IMR-90 (cell line): ENCODE measurements around the gene ARHGEF4. TPM values are rescaled to one million over a fixed set of nuclear protein-coding genes. Genes with fewer than 3 reads are reported as not detected.

Experiments used
- ATAC-seq: fragments of 200-7000 bp; cut with Tn5 transposase; 2 replicates; pipeline ENCODE4 v1.9.1; 2020; ENCODE audit warnings: low read depth, mild to moderate bottlenecking, moderate library complexity
- BruUV-seq: library from RNA; stranded (reverse); fragments of 400-500 nt; replicated peaks from 2 replicates; lab custom pipeline; 2021; lab: Mats Ljungman, UMichigan
- CTCF ChIA-PET: fragments of 300-600 bp; formaldehyde crosslinking; extraction: SDS; loops from one replicate; lab custom pipeline; 2021; ENCODE audit warnings: antibody characterized with exemption; lab: Yijun Ruan, JAX
- POLR2A ChIA-PET: fragments of 300-600 bp; sonication (Branson Sonifier 250); formaldehyde crosslinking; loops from one replicate; lab custom pipeline; 2022; ENCODE audit warnings: antibody characterized with exemption; ENCODE audit not compliant: unreplicated experiment; lab: Charles Lee
- DNase-seq: peaks from one replicate; pipeline ENCODE4 v3.0.0; 2013
- H2AFZ ChIP-seq: replicated peaks from 2 replicates; pipeline ENCODE3; 2013; ENCODE audit warnings: low read length, mild to moderate bottlenecking; ENCODE audit not compliant: poor library complexity
- H2AK5ac ChIP-seq: 2 replicates; pipeline ENCODE4 v1.6.1; 2013; ENCODE audit warnings: low read depth, low read length, inconsistent platforms
- H2AK9ac ChIP-seq: replicated peaks from 2 replicates; pipeline ENCODE3; 2013; ENCODE audit warnings: mild to moderate bottlenecking, low read depth, low read length, moderate library complexity; ENCODE audit not compliant: poor library complexity
- H2BK120ac ChIP-seq: 2 replicates; pipeline ENCODE4 v1.6.1; 2013; ENCODE audit warnings: low read depth, low read length, inconsistent platforms
- H2BK15ac ChIP-seq: 3 replicates; pipeline ENCODE4 v1.6.1; 2013; ENCODE audit warnings: low read depth, low read length, inconsistent platforms
- H2BK20ac ChIP-seq: 2 replicates; pipeline ENCODE4 v1.6.1; 2013; ENCODE audit warnings: low read depth, mild to moderate bottlenecking, inconsistent platforms, low read length, moderate library complexity
- H2BK5ac ChIP-seq: 2 replicates; pipeline ENCODE4 v1.6.1; 2013; ENCODE audit warnings: mild to moderate bottlenecking, low read depth, low read length, inconsistent platforms; ENCODE audit not compliant: poor library complexity, severe bottlenecking
- H3K14ac ChIP-seq: replicated peaks from 2 replicates; pipeline ENCODE4 v1.6.1; 2013; ENCODE audit warnings: low read depth, low read length, inconsistent platforms
- H3K18ac ChIP-seq: 2 replicates; pipeline ENCODE4 v1.6.1; 2013; ENCODE audit warnings: low read depth, low read length, control low read depth
- H3K23ac ChIP-seq: 2 replicates; pipeline ENCODE4 v1.6.1; 2013; ENCODE audit warnings: low read depth, low read length, inconsistent platforms
- H3K27ac ChIP-seq: 2 replicates; pipeline ENCODE4 v1.5.1; 2013; ENCODE audit warnings: mild to moderate bottlenecking, control low read depth, low read length; ENCODE audit not compliant: insufficient read depth
- H3K27me3 ChIP-seq: 2 replicates; pipeline ENCODE4 v1.6.1; 2013; ENCODE audit warnings: low read length; ENCODE audit not compliant: control insufficient read depth, insufficient read depth
- H3K36me3 ChIP-seq: 2 replicates; pipeline ENCODE4 v1.6.1; 2013; ENCODE audit warnings: low read length, mixed read lengths; ENCODE audit not compliant: control insufficient read depth, insufficient read depth
- H3K4ac ChIP-seq: 2 replicates; pipeline ENCODE4 v1.6.1; 2013; ENCODE audit warnings: low read depth, low read length, inconsistent platforms
- H3K4me1 ChIP-seq: 2 replicates; pipeline ENCODE4 v1.6.1; 2013; ENCODE audit warnings: low read length, mixed read lengths; ENCODE audit not compliant: control insufficient read depth, insufficient read depth
- H3K4me2 ChIP-seq: 2 replicates; pipeline ENCODE4 v1.6.1; 2013; ENCODE audit warnings: low read depth, mild to moderate bottlenecking, control low read depth, low read length, moderate library complexity
- H3K4me3 ChIP-seq: 2 replicates; pipeline ENCODE4 v1.5.1; 2013; ENCODE audit warnings: low read depth, mild to moderate bottlenecking, control low read depth, low read length, moderate library complexity; ENCODE audit not compliant: insufficient read depth
- H3K56ac ChIP-seq: 2 replicates; pipeline ENCODE4 v1.6.1; 2013; ENCODE audit warnings: low read length, inconsistent platforms; ENCODE audit not compliant: insufficient read depth; ENCODE audit errors: extremely low read depth
- H3K79me1 ChIP-seq, 2 experiments: 2 replicates each; pipeline ENCODE4 v1.6.1; 2013; ENCODE audit warnings: low read length in 2 of 2, inconsistent platforms in 1 of 2, low read depth in 1 of 2
- H3K9ac ChIP-seq: 2 replicates; pipeline ENCODE4 v1.6.1; 2013; ENCODE audit warnings: low read depth, low read length, control low read depth
- H3K9me1 ChIP-seq: 2 replicates; pipeline ENCODE4 v1.6.1; 2013; ENCODE audit warnings: low read length, inconsistent platforms; ENCODE audit not compliant: insufficient read depth
- H3K9me3 ChIP-seq: 2 replicates; pipeline ENCODE4 v1.6.1; 2013; ENCODE audit warnings: low read length; ENCODE audit not compliant: control insufficient read depth, insufficient read depth
- H4K20me1 ChIP-seq: 2 replicates; pipeline ENCODE4 v1.6.1; 2013; ENCODE audit warnings: low read length, inconsistent platforms; ENCODE audit not compliant: insufficient read depth
- H4K5ac ChIP-seq: 2 replicates; pipeline ENCODE4 v1.6.1; 2013; ENCODE audit warnings: mild to moderate bottlenecking, low read depth, low read length, control low read depth
- H4K8ac ChIP-seq, 2 experiments: 2 replicates each; pipeline ENCODE4 v1.6.1; 2013; ENCODE audit warnings: low read depth in 2 of 2, low read length in 2 of 2, control low read depth in 1 of 2, inconsistent platforms in 1 of 2
- H4K91ac ChIP-seq: 2 replicates; pipeline ENCODE4 v1.6.1; 2013; ENCODE audit warnings: low read depth, low read length, inconsistent platforms; ENCODE audit not compliant: insufficient read depth
- CEBPB ChIP-seq: IDR thresholded peaks from 2 replicates; pipeline ENCODE4 v1.6.1; 2012; ENCODE audit warnings: low read depth, low read length, improper control_type of control experiment
- NFE2L2 ChIP-seq: fragments of 150-350 bp; IDR thresholded peaks from 2 replicates; pipeline ENCODE4 v1.6.1; 2016; ENCODE audit warnings: low read depth, mild to moderate bottlenecking, low read length
- WGBS, 2 experiments: methylation state at CpG; one replicate each; pipeline versions ENCODE4 v1.1.5 to v1.1.7; 2013; ENCODE audit warnings: missing lambda C conversion rate in 2 of 2; ENCODE audit not compliant: insufficient read length in 1 of 2; ENCODE audit errors: extremely low coverage in 2 of 2; 5-methylcytosine and 5-hydroxymethylcytosine counted together
- dilution Hi-C: fragments of 300-500 bp; cut with HindIII; formaldehyde crosslinking; loops from one replicate; pipeline ENCODE4 v1.14.3; 2018; ENCODE audit warnings: low sequenced_read_pairs; ENCODE audit not compliant: unreplicated experiment
- in situ Hi-C: fragments of 300-500 bp; cut with MboI; formaldehyde crosslinking; loops from 3 replicates; pipeline ENCODE4 v1.14.3; 2019; ENCODE audit warnings: low sequenced_read_pairs, inconsistent platforms, mixed read lengths
- intact Hi-C: fragments of 100-400 bp; cut with micrococcal nuclease; formaldehyde crosslinking; loops from 2 replicates; pipeline ENCODE4 v1.10.0; 2022
- polyA plus RNA-seq, 3 experiments: library from polyadenylated mRNA; depleted of rRNA; stranded (reverse); fragments of >200 nt; gene quantifications; 2 replicates each; pipeline ENCODE4 v1.2.3, GENCODE V29; 2012; ENCODE audit warnings: low replicate concordance in 1 of 3
- total RNA-seq: library from RNA; depleted of rRNA; stranded (reverse); fragments of >200 nt; gene quantifications from 2 replicates; pipeline ENCODE4 v1.2.3, GENCODE V29; 2012

Gene ARHGEF4
- total and polyA plus RNA-seq, 2 of the 4 experiments (the other 2 are of a cell fraction): 2.7 to 5.0 TPM

DNA sequence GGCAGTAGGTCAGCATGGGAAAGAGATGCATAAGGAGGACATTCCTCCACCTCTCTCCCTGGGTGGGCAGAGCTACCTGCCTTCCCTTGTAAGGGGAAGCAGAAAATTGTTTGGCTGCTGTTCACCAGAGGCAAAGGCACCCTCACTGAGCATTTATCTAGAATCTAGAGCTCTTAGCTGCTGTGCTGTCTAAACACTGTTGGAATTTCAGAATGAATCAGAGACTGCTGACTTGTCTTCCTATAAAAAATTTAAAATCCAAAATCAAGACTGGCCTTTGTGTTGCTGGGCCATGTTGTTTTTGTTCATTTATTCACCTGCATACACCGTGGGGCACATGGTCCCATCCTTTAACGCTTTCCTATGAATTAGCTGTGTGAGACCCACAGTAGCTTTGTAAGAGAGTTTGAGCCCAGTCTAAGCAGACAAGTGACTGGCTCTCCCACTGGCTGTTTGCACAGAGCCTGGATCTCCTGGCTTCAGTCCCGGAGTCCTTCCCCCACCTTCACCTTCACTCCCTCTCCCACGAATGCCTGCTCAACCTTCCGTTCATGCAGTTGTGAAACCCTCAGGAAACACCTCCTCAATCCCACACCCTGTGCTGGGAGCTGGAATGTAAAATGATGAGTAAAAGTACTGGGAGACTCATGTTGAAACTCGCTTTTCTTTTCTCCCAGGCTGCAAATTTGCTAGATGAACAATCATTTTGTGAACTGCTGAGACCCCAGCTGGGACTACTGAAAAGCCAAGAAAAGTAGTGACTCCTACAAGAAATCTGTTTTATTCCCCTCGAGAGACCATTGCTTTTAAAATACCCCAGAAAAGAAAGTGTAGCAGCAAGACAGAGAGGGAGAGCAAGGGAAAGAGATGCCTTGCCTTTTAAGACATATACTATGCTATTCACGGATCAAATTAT lies 180.4 kb downstream of the ARHGEF4 start:
- Histone ChIP-seq H2BK15ac (no peak overlapping the region), H2AFZ (peak overlapping the region; percentile 47), H4K8ac (no peak overlapping the region; a peak in 1 of 4 replicates), H3K14ac (no peak overlapping the region), H3K4ac (no peak overlapping the region), H3K23ac (no peak overlapping the region), H4K91ac (no peak overlapping the region), H4K20me1 (no peaks in the 10 kb centered on the region), H3K9ac (no peak overlapping the region; the same call in 1 of the 2 replicates), H3K9me3 (no peaks in the 10 kb centered on the region), H2BK120ac (no peak overlapping the region), H3K36me3 (no peaks in the 10 kb centered on the region), H3K9me1 (no peaks in the 10 kb centered on the region), H2AK9ac (no peak overlapping the region), H3K27ac (no peak overlapping the region), H3K4me3 (no peak overlapping the region), H3K56ac (no peak overlapping the region), H3K27me3 (peaks cover under 1% of the 10 kb centered on the region; the same call in 1 of the 2 replicates), H2BK20ac (no peak overlapping the region), H4K5ac (no peak overlapping the region), H3K18ac (no peak overlapping the region), H3K4me2 (peak overlapping the region; percentile 65), H2BK5ac (no peak overlapping the region), H3K4me1 (peaks cover 3% of the 10 kb centered on the region), H2AK5ac (no peak overlapping the region), H3K79me1 (no peaks in the 10 kb centered on the region)
- BruUV-seq: no TSS peak
- DNase-seq (peak; percentile 72), ATAC-seq (peak; percentile 81)
- in situ Hi-C loops (no loop called here), dilution Hi-C loops (no loop called here), intact Hi-C loops (no loop called here)
- TF ChIP-seq CEBPB (peak; percentile 77), NFE2L2 (no peak)
- POLR2A ChIA-PET: no interaction called here
- CTCF ChIA-PET: interaction anchor here (0.6 kb wide), 1 partner anchor 278 kb away, joined by 4 read pairs; no protein-coding TSS in a partner anchor
- no CpG with 5 or more reads among the region's 8 CpGs for whole genome bisulfite sequencing, 2 experiments
